ENCODE data around the gene VSIG10L2. TPM values are rescaled to one million over a fixed set of nuclear protein-coding genes. Genes with fewer than 3 reads are reported as not detected.

VSIG10L2 gene
- total RNA-seq, 2 donors from 2014 or later = not detected

- no peaks in the 10 kb centered on the region for H3K27me3 Mint-ChIP-seq (ENCODE audit: insufficient read depth)
- Histone ChIP-seq H3K27ac (ENCODE audit: low read depth, low read length) (no peak overlapping the region), H3K36me3 (ENCODE audit: control insufficient read depth, insufficient read depth, low read length) (no peaks in the 10 kb centered on the region), H3K9ac (ENCODE audit: extremely low read depth, low read length, poor library complexity, severe bottlenecking) (no peak overlapping the region), H3K4me3 (ENCODE audit: low read length) (no peak overlapping the region), H3K27me3 (ENCODE audit: control insufficient read depth, insufficient read depth, low read length, poor library complexity, severe bottlenecking) (no peaks in the 10 kb centered on the region), H3K4me1 (ENCODE audit: control insufficient read depth, insufficient read depth, low read length) (no peaks in the 10 kb centered on the region), H3K9me3 (ENCODE audit: control insufficient read depth, low read length) (no peaks in the 10 kb centered on the region)
- no peak overlapping the region for H3K27ac Mint-ChIP-seq
- H3K4me1 Mint-ChIP-seq = peaks cover 8% of the 10 kb centered on the region
- peaks cover 8% of the 10 kb centered on the region for H3K36me3 Mint-ChIP-seq (ENCODE audit: low read depth)
- no peak for TF ChIP-seq CTCF (conservative IDR thresholded peaks at IDR 0.05)
- 93 to 100% methylated on average over 1 to 5 of the region's 6 CpGs for WGBS, 2 experiments (ENCODE audit: insufficient coverage in 1 of 2, insufficient read length in 1 of 2)
- no peak for DNase-seq
- H3K4me3 Mint-ChIP-seq = no peak overlapping the region
- H3K9me3 Mint-ChIP-seq = no peaks in the 10 kb centered on the region
These were observed 32.4 kb downstream of the VSIG10L2 start for GRCh38 chr11:125978181-125978716.

DNA sequence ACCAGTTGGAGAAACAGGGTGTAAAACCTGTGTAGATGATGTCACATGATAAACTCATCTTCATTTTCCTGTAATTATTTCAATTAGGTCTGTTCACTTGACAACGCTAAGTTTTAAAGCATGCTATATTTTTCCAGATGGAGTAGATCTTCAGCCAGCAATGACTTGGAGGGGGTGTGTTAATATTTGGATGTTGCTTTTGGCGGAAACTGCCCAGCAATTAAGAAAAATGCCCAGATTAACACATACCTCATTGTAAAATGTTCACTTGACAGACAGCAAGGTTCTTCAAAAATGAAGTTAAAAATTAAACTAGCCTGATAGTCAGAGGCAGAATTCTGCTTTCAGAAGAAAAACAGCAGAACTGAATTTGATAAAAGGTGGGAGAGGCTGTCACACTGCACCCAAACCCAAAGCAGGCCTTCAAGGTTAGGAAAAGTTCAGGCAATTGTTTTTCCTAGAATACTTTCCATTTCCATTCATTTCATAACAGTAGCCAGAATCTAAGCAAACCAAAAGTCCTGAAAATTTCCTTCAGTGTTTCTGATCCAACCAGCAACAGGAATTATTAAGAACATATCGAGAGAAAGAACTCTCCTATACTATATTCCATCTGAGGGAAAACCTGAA, 33.0 kb downstream of the VSIG10L2 start:
- no peak overlapping the region for H3K27ac Mint-ChIP-seq
- TF ChIP-seq CTCF (conservative IDR thresholded peaks at IDR 0.05) = no peak
- 96 to 100% methylated on average over 1 to 3 of the region's 3 CpGs for WGBS, 2 experiments (ENCODE audit: insufficient coverage in 1 of 2, insufficient read length in 1 of 2)
- H3K9ac ChIP-seq (ENCODE audit: extremely low read depth, low read length, poor library complexity, severe bottlenecking) = no peak overlapping the region
- no peaks in the 10 kb centered on the region for H3K27me3 ChIP-seq (ENCODE audit: control insufficient read depth, insufficient read depth, low read length, poor library complexity, severe bottlenecking)
- no peak overlapping the region for H3K4me3 Mint-ChIP-seq
- H3K4me1 ChIP-seq (ENCODE audit: control insufficient read depth, insufficient read depth, low read length) = no peaks in the 10 kb centered on the region
- H3K9me3 ChIP-seq (ENCODE audit: control insufficient read depth, low read length) = no peaks in the 10 kb centered on the region
- H3K4me3 ChIP-seq (ENCODE audit: low read length) = no peak overlapping the region
- DNase-seq = no peak
- H3K4me1 Mint-ChIP-seq = peaks cover 8% of the 10 kb centered on the region
- H3K27ac ChIP-seq (ENCODE audit: low read depth, low read length) = no peak overlapping the region
- H3K27me3 Mint-ChIP-seq (ENCODE audit: insufficient read depth) = no peaks in the 10 kb centered on the region
- H3K9me3 Mint-ChIP-seq = no peaks in the 10 kb centered on the region
- H3K36me3 ChIP-seq (ENCODE audit: control insufficient read depth, insufficient read depth, low read length) = no peaks in the 10 kb centered on the region
- H3K36me3 Mint-ChIP-seq (ENCODE audit: low read depth) = peaks cover 8% of the 10 kb centered on the region

- DNase-seq = no peak
- no peak overlapping the region for H3K27ac Mint-ChIP-seq
- H3K4me3 Mint-ChIP-seq = no peak overlapping the region
- H3K9me3 Mint-ChIP-seq = no peaks in the 10 kb centered on the region
- Histone ChIP-seq H3K9ac (ENCODE audit: extremely low read depth, low read length, poor library complexity, severe bottlenecking) (no peak overlapping the region), H3K4me1 (ENCODE audit: control insufficient read depth, insufficient read depth, low read length) (no peaks in the 10 kb centered on the region), H3K27ac (ENCODE audit: low read depth, low read length) (no peak overlapping the region), H3K36me3 (ENCODE audit: control insufficient read depth, insufficient read depth, low read length) (no peaks in the 10 kb centered on the region), H3K27me3 (ENCODE audit: control insufficient read depth, insufficient read depth, low read length, poor library complexity, severe bottlenecking) (no peaks in the 10 kb centered on the region), H3K4me3 (ENCODE audit: low read length) (no peak overlapping the region), H3K9me3 (ENCODE audit: control insufficient read depth, low read length) (no peaks in the 10 kb centered on the region)
- WGBS, 2 experiments (ENCODE audit: insufficient coverage in 1 of 2, insufficient read length in 1 of 2) = 86 to 90% methylated on average over 3 of the region's 3 CpGs
- H3K27me3 Mint-ChIP-seq (ENCODE audit: insufficient read depth) = no peaks in the 10 kb centered on the region
- peaks cover 8% of the 10 kb centered on the region for H3K4me1 Mint-ChIP-seq
- H3K36me3 Mint-ChIP-seq (ENCODE audit: low read depth) = peaks cover 8% of the 10 kb centered on the region
- no peak for TF ChIP-seq CTCF (conservative IDR thresholded peaks at IDR 0.05)
These were observed 33.7 kb downstream of the VSIG10L2 start for GRCh38 chr11:125979511-125979910.

All from endodermal cell (in vitro differentiated cells).